Measurements from ENCODE around the gene MYO9B. TPM values are rescaled to one million over a fixed set of nuclear protein-coding genes. Genes with fewer than 3 reads are reported as not detected.

The MYO9B gene
- total RNA-seq, 4 donors from 2014 or later = 102 to 246 (median 151) TPM

- no peaks in the 10 kb centered on the region for H3K36me3 ChIP-seq
- peak; percentile 45 for DNase-seq
- H3K4me3 ChIP-seq = no peak overlapping the region
- peaks cover 17 to 40% (median 32%) of the 10 kb centered on the region in 4 donors for H3K4me1 ChIP-seq
- in situ Hi-C loops (cut with MboI; ENCODE audit: low pct_ligation_motif_present in 1 of 4, low pct_unique_long_range_greater_than_20kb in 1 of 4, low sequenced_read_pairs in 3 of 4) (no loop called here), intact Hi-C loops (cut with DNase I; ENCODE audit: low total_unique reads) (no loop called here)
- peak overlapping the region; percentile 67 to 78 (median 75) for H3K27ac ChIP-seq
- WGBS, 2 donors (ENCODE audit: low coverage in 1 of 2) = 77 to 88% methylated on average over 7 to 23 of the region's 23 CpGs
- peak in 2 of 3 donors; percentile 37 to 59 for TF ChIP-seq POLR2AphosphoS5 (IDR thresholded peaks at IDR 0.05)
- TF ChIP-seq, protein P1, sequence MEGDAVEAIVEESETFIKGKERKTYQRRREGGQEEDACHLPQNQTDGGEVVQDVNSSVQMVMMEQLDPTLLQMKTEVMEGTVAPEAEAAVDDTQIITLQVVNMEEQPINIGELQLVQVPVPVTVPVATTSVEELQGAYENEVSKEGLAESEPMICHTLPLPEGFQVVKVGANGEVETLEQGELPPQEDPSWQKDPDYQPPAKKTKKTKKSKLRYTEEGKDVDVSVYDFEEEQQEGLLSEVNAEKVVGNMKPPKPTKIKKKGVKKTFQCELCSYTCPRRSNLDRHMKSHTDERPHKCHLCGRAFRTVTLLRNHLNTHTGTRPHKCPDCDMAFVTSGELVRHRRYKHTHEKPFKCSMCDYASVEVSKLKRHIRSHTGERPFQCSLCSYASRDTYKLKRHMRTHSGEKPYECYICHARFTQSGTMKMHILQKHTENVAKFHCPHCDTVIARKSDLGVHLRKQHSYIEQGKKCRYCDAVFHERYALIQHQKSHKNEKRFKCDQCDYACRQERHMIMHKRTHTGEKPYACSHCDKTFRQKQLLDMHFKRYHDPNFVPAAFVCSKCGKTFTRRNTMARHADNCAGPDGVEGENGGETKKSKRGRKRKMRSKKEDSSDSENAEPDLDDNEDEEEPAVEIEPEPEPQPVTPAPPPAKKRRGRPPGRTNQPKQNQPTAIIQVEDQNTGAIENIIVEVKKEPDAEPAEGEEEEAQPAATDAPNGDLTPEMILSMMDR (IDR thresholded peaks at IDR 0.05) = no peak
- no peaks in the 10 kb centered on the region for H3K27me3 ChIP-seq
- no peaks in the 10 kb centered on the region for H3K9me3 ChIP-seq
These were observed 19.8 kb downstream of the MYO9B start for GRCh38 chr19:17095141-17095919.

DNA sequence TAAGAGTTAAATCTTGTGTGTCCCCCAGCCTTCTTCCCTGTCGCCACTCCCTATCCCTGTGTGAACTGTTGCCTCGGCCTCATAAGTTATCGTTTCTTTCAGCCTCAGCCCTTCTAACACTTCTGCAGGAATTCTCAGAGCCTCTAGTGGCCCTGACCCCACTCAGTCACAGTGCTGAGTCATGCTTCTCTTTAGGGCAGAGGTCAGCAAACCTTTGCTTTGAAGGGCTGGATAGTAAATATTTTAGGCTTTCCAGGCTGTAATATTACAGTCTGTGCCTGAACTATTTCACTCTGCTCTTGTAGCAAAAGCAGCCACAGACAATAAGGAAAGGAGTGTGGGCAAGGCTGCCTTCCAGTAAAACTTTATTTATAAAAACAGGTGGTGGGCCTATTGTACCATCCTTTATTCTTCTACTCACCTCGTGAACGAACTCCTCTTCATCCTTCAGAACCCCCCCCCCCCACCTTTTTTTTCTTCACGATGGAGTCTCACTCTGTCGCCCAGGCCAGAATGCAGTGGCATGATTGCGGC lies 22.1 kb downstream of the MYO9B start:
- no peak for TF ChIP-seq EP300 (IDR thresholded peaks at IDR 0.05; ENCODE audit: low read depth)
- TF ChIP-seq, protein P1 (IDR thresholded peaks at IDR 0.05) = no peak
- TF ChIP-seq POLR2A (IDR thresholded peaks at IDR 0.05) = no peak
- no peak for TF ChIP-seq POLR2AphosphoS5 (IDR thresholded peaks at IDR 0.05)
- H3K4me1 ChIP-seq = peaks cover 8 to 25% (median 20%) of the 10 kb centered on the region in 4 donors
- peak overlapping the region; percentile 40 to 55 (median 43) for H3K27ac ChIP-seq
- no peaks in the 10 kb centered on the region for H3K27me3 ChIP-seq
- H3K9me3 ChIP-seq = no peaks in the 10 kb centered on the region
- 74 to 75% methylated on average over 6 to 8 of the region's 8 CpGs for WGBS, 2 donors (ENCODE audit: low coverage in 1 of 2)
- in situ Hi-C loops (cut with MboI; ENCODE audit: low pct_ligation_motif_present in 1 of 4, low pct_unique_long_range_greater_than_20kb in 1 of 4, low sequenced_read_pairs in 3 of 4) = no loop called here
- no peak for DNase-seq
- H3K4me3 ChIP-seq = no peak overlapping the region
- intact Hi-C loops (cut with DNase I; ENCODE audit: low total_unique reads) = no loop called here
- peaks cover 0 to 10% (median under 1%) of the 10 kb centered on the region in 4 donors for H3K36me3 ChIP-seq

DNA sequence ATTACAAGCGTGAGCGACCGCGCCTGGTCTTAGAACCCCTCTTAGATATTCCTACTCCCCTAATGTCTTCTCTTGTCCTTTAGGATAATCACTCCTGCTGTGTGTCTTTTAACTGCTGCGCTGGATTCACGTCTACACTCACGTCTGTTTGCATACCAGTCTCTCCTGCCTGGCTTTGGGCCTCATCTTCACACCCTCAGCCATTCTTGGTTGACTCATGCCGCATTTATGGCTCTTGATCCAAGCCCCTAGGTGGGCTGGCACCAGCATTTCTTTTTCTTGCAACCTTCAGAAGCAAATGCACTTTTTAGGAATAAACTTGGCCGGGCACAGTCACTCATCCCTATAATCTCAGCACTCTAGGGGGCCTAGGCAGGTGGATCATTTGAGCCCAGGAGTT lies 22.7 kb downstream of the MYO9B start:
- peaks cover 8 to 25% (median 20%) of the 10 kb centered on the region in 4 donors for H3K4me1 ChIP-seq
- WGBS, 2 donors (ENCODE audit: low coverage in 1 of 2) = 89 to 94% methylated on average over 5 to 9 of the region's 9 CpGs
- in situ Hi-C loops (cut with MboI; ENCODE audit: low pct_ligation_motif_present in 1 of 4, low pct_unique_long_range_greater_than_20kb in 1 of 4, low sequenced_read_pairs in 3 of 4) = no loop called here
- intact Hi-C loops (cut with DNase I; ENCODE audit: low total_unique reads) = no loop called here
- no peak for DNase-seq
- H3K36me3 ChIP-seq = peaks cover 0 to 13% (median 4%) of the 10 kb centered on the region in 4 donors
- no peaks in the 10 kb centered on the region for H3K27me3 ChIP-seq
- TF ChIP-seq POLR2AphosphoS5 (IDR thresholded peaks at IDR 0.05) = no peak
- TF ChIP-seq EP300 (IDR thresholded peaks at IDR 0.05; ENCODE audit: low read depth) = no peak
- TF ChIP-seq, protein P1 (IDR thresholded peaks at IDR 0.05) = no peak
- no peak for TF ChIP-seq POLR2A (IDR thresholded peaks at IDR 0.05)
- peak overlapping the region; percentile 40 to 55 (median 43) for H3K27ac ChIP-seq
- no peaks in the 10 kb centered on the region for H3K9me3 ChIP-seq
- H3K4me3 ChIP-seq = no peak overlapping the region

GRCh38 chr19:17101686-17102628 lies 26.4 kb downstream of the MYO9B start:
- WGBS, 2 donors (ENCODE audit: low coverage in 1 of 2) = 91 to 100% methylated on average over 1 to 59 of the region's 59 CpGs
- peaks cover 8 to 15% (median 12%) of the 10 kb centered on the region in 4 donors for H3K4me1 ChIP-seq
- H3K9me3 ChIP-seq = no peaks in the 10 kb centered on the region
- H3K27me3 ChIP-seq = no peaks in the 10 kb centered on the region
- H3K27ac ChIP-seq = no peak overlapping the region
- H3K4me3 ChIP-seq = no peak overlapping the region
- intact Hi-C loops (cut with DNase I; ENCODE audit: low total_unique reads) (no loop called here), in situ Hi-C loops (cut with MboI; ENCODE audit: low pct_ligation_motif_present in 1 of 4, low pct_unique_long_range_greater_than_20kb in 1 of 4, low sequenced_read_pairs in 3 of 4) (no loop called here)
- DNase-seq = no peak
- TF ChIP-seq EP300 (IDR thresholded peaks at IDR 0.05; ENCODE audit: low read depth) = no peak
- TF ChIP-seq, protein P1 (IDR thresholded peaks at IDR 0.05) = no peak
- no peak for TF ChIP-seq POLR2AphosphoS5 (IDR thresholded peaks at IDR 0.05)
- peaks cover 0 to 15% (median 6%) of the 10 kb centered on the region in 4 donors for H3K36me3 ChIP-seq
